Fibroblast of villous mesenchyme (primary cell): ENCODE measurements around the gene IMPG2. TPM values are rescaled to one million over a fixed set of nuclear protein-coding genes. Genes with fewer than 3 reads are reported as not detected.
A peak's percentile ranks its signal among the peaks of the same experiment; 100 is the strongest.

Source experiments
- DNase-seq: peaks from one replicate; pipeline ENCODE4 v3.0.0-alpha.2; 2010; ENCODE audit warnings: low read depth
- H3K4me3 ChIP-seq: 2 replicates; pipeline ENCODE4 v1.5.1; 2011; ENCODE audit warnings: low read depth, mild to moderate bottlenecking, low read length
- CTCF ChIP-seq: IDR thresholded peaks from 2 replicates; pipeline ENCODE4 v1.5.1; 2012; ENCODE audit warnings: low read depth, mild to moderate bottlenecking, low read length; ENCODE audit not compliant: insufficient read depth
- total RNA-seq: library from RNA; depleted of rRNA; stranded (reverse); fragments of >200 nt; gene quantifications from 2 replicates; pipeline ENCODE4 v1.2.3, GENCODE V29; 2012

The IMPG2 gene
- 0.32 and 0.43 TPM in 2 replicates for total RNA-seq

GRCh38 chr3:101320475-101320874 lies at the start of gene IMPG2:
Gene IMPG2, minus strand, starts transcription at chr3:101320575. Its CDS starts 203 bp downstream, at chr3:101320372.
- no peak for TF ChIP-seq CTCF
- no peak for DNase-seq
- no peak within 1 kb of the TSS for H3K4me3 ChIP-seq

GRCh38 chr3:101362406-101362805 lies 42.0 kb upstream of the IMPG2 start:
- DNase-seq = no peak
- TF ChIP-seq CTCF = no peak

GRCh38 chr3:101351829-101352228 lies 31.5 kb upstream of the IMPG2 start:
- peak; percentile 50 for DNase-seq
- TF ChIP-seq CTCF = no peak
- H3K4me3 ChIP-seq = no peak overlapping the region

More at GRCh38 chr3:101362406-101362805, 42.0 kb upstream of the IMPG2 start:
- H3K4me3 ChIP-seq = no peak overlapping the region

GRCh38 chr3:101340591-101340990 lies 20.2 kb upstream of the IMPG2 start:
- H3K4me3 ChIP-seq = no peak overlapping the region
- TF ChIP-seq CTCF = no peak
- DNase-seq = no peak

- no peak for TF ChIP-seq CTCF
- no peak overlapping the region for H3K4me3 ChIP-seq
- DNase-seq = no peak
Observed at GRCh38 chr3:101333883-101334282, 13.5 kb upstream of the IMPG2 start.

- no peak for TF ChIP-seq CTCF
- no peak overlapping the region for H3K4me3 ChIP-seq
- no peak for DNase-seq
Observed at GRCh38 chr3:101329016-101329673, 8.8 kb upstream of the IMPG2 start.

GRCh38 chr3:101325393-101326134 lies 5.2 kb upstream of the IMPG2 start:
- no peak overlapping the region for H3K4me3 ChIP-seq
- no peak for TF ChIP-seq CTCF
- peak; percentile 20 for DNase-seq
